Colonic mucosa (tissue), 4 donors: Measurements from ENCODE around the gene IL17B. TPM values are rescaled to one million over a fixed set of nuclear protein-coding genes. Genes with fewer than 3 reads are reported as not detected.
"Not testable (repeated sequence)": the region's sequence is repeated elsewhere in the genome, so short reads cannot be mapped to it uniquely, and the experiment has no call there.

Experiments used
- DNase-seq: peaks from one replicate; pipeline ENCODE4 v3.0.0-alpha.2; 2020
- H3K27ac ChIP-seq: fragments of 200-600 bp; one replicate; pipeline ENCODE4 v1.8.0; 2021
- H3K27me3 ChIP-seq: fragments of 200-600 bp; one replicate; pipeline ENCODE4 v1.8.0; 2021
- H3K36me3 ChIP-seq: fragments of 200-600 bp; one replicate; pipeline ENCODE4 v1.8.0; 2021
- H3K4me1 ChIP-seq: fragments of 200-600 bp; one replicate; pipeline ENCODE4 v1.8.0; 2021; ENCODE audit warnings: mild to moderate bottlenecking
- H3K4me3 ChIP-seq: fragments of 200-600 bp; one replicate; pipeline ENCODE4 v1.8.0; 2021
- H3K9ac ChIP-seq, 2 donors: one replicate each; pipeline ENCODE4 v1.7.0; 2013; ENCODE audit warnings: control low read depth in 2 of 2, low read depth in 2 of 2, low read length in 2 of 2
- H3K9me3 ChIP-seq: fragments of 200-600 bp; one replicate; pipeline ENCODE4 v1.8.0; 2021
- CTCF ChIP-seq: fragments of 200-600 bp; IDR thresholded peaks from one replicate; pipeline ENCODE4 v1.8.0; 2022; ENCODE audit warnings: antibody characterized with exemption, mild to moderate bottlenecking
- intact Hi-C: fragments of 100-400 bp; cut with DNase I; formaldehyde crosslinking; loops from one replicate; pipeline ENCODE4 v1.14.1; 2022
- total RNA-seq, 2 donors: library from RNA; stranded (reverse); fragmentation: NEBNext Ultra II Directional in 1 of 2; extraction: Animal tissue kit (Norgen Biotek cat#: 25700) in 1 of 2; gene quantifications; one replicate each; pipeline ENCODE4 v1.2.1, GENCODE V29; 2021
- donor health status: healthy.
- donor health status: DM: no; HTN: no; CAD: no.
- donor health status: DM: no; HTN: no; CAD: no.

Gene IL17B
- total RNA-seq, 2 donors from 2014 or later = 0.42 TPM; not detected in 1

GRCh38 chr5:149392718-149393117 lies 13.6 kb upstream of the IL17B start:
- Histone ChIP-seq H3K4me1 (no peaks in the 10 kb centered on the region), H3K9ac (no peak overlapping the region), H3K9me3 (no peaks in the 10 kb centered on the region), H3K36me3 (no peaks in the 10 kb centered on the region), H3K27me3 (no peaks in the 10 kb centered on the region), H3K27ac (no peak overlapping the region), H3K4me3 (no peak overlapping the region)
- intact Hi-C loops = no loop called here
- no peak for TF ChIP-seq CTCF
- DNase-seq = no peak

GRCh38 chr5:149391524-149391923 lies 12.4 kb upstream of the IL17B start:
- Histone ChIP-seq H3K4me3 (no peak overlapping the region), H3K9ac (no peak overlapping the region), H3K36me3 (no peaks in the 10 kb centered on the region), H3K27ac (no peak overlapping the region), H3K9me3 (no peaks in the 10 kb centered on the region), H3K4me1 (no peaks in the 10 kb centered on the region), H3K27me3 (no peaks in the 10 kb centered on the region)
- intact Hi-C loops = no loop called here
- DNase-seq = no peak
- TF ChIP-seq CTCF = no peak

GRCh38 chr5:149391076-149391475 lies 12.0 kb upstream of the IL17B start:
- intact Hi-C loops, H3K27ac ChIP-seq, H3K4me3 ChIP-seq, H3K9ac ChIP-seq, H3K4me1 ChIP-seq, H3K27me3 ChIP-seq, DNase-seq, H3K36me3 ChIP-seq, H3K9me3 ChIP-seq: not testable (repeated sequence)

GRCh38 chr5:149389552-149390495 lies 10.7 kb upstream of the IL17B start:
- DNase-seq = no peak
- H3K27ac ChIP-seq = peak overlapping the region; percentile 65
- intact Hi-C loops = no loop called here

GRCh38 chr5:149388498-149389190 lies 9.6 kb upstream of the IL17B start:
- Histone ChIP-seq H3K9ac (no peak overlapping the region), H3K27me3 (no peaks in the 10 kb centered on the region), H3K9me3 (no peaks in the 10 kb centered on the region), H3K27ac (peak overlapping the region; percentile 65), H3K4me3 (no peak overlapping the region), H3K36me3 (no peaks in the 10 kb centered on the region), H3K4me1 (no peaks in the 10 kb centered on the region)
- no peak for TF ChIP-seq CTCF
- intact Hi-C loops = no loop called here
- DNase-seq = no peak

More at GRCh38 chr5:149389552-149390495, 10.7 kb upstream of the IL17B start:
- Histone ChIP-seq H3K36me3 (no peaks in the 10 kb centered on the region), H3K27me3 (no peaks in the 10 kb centered on the region), H3K4me1 (no peaks in the 10 kb centered on the region), H3K9ac (peak overlapping the region in 1 of 2 donors; percentile 4), H3K4me3 (no peak overlapping the region), H3K9me3 (no peaks in the 10 kb centered on the region)
- TF ChIP-seq CTCF = no peak
